Left cardiac atrium (tissue), 4 donors: Measurements from ENCODE around the gene CRYGB. TPM values are rescaled to one million over a fixed set of nuclear protein-coding genes. Genes with fewer than 3 reads are reported as not detected.
"Not testable (repeated sequence)": the region's sequence is repeated elsewhere in the genome, so short reads cannot be mapped to it uniquely, and the experiment has no call there.

ENCODE experiments used
- ATAC-seq, 2 donors: fragments of 200-7000 bp; cut with Tn5 transposase; one replicate each; pipeline ENCODE4 v1.9.1; 2020; ENCODE audit warnings: mild to moderate bottlenecking in 2 of 2, moderate library complexity in 2 of 2
- DNase-seq: peaks from one replicate; pipeline ENCODE4 v3.0.0-alpha.2; 2020
- intact Hi-C, 2 donors: fragments of 100-400 bp; cut with DNase I; formaldehyde crosslinking; loops; one replicate each; pipeline versions ENCODE4 v1.14.1 to v1.15.1; 2022 to 2023
- total RNA-seq, 2 donors: library from RNA; stranded (reverse); fragmentation: NEBNext Ultra II Directional; extraction: Animal tissue kit (Norgen Biotek cat#: 25700); gene quantifications; one replicate each; pipeline ENCODE4 v1.2.1, GENCODE V29; 2021
- donor health status: DM: no; HTN: yes; CAD: no.
- donor health status: DM: no; HTN: yes; CAD: no; lungs with severe emphysema.
- donor health status: DM: yes; HTN: yes; CAD: no.
- donor health status: Dilated cardiomyopathy.

The CRYGB gene
- total RNA-seq, 2 donors from 2014 or later, result not detected

DNA sequence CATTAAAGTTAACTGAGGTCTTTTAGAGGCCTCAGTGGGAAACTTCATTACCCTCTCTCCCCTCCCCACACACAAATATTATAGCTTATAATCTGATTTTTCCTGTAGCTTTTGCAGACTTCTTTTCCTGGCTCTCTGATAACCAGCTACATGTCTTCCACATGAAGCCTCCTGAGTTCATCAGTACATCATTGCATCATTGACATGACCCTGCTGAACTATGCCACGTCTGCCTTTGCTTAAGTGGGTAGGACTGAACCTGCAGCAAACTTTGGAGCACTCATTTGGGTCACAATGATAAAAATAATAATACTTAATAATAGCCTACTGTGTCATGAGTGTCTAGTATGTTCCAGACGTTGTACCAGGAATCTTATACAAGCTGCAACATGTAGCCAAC is 10.5 kb upstream of the CRYGB start:
- no peak for DNase-seq
- no peak for ATAC-seq
- intact Hi-C loops, result no loop called here

DNA sequence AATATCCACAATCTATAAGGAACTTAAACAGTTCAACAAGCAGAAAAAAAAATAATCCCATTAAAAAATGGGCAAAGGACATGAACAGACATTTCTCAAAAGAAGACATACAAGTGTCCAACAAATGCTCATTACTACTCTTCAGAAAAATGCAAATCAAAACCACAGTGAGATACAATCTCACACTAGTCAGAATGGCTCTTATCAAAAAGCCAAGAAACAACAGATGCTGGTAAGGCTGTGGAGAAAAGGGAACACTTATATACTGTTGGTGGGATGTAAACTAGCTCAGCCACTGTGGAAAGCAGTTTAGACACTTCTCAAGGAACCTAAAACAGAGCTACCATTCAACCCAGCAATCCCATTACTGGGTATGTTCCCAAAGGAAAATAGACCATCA is 7.2 kb upstream of the CRYGB start:
- DNase-seq (no peak), ATAC-seq (no peak)
- intact Hi-C loops, result no loop called here

DNA sequence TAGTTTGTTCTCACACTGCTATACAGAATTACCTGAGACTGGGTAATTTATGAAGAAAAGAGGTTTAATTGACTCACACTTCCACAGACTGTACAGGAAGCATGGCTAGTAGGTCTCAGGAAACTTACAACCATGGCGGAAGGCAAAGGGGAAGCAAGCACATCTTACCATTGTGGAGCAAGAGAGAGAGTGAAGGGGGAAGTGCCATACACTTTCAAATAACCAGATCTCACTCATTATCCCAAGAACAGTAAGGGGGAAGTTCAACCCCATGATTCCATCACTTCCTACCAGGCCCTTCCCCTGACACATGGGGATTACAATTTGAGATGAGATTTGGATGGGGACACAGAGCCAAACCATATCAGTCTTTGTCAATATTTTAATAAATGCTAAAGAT is 5.0 kb upstream of the CRYGB start:
- intact Hi-C loops, result no loop called here
- ATAC-seq (no peak), DNase-seq (no peak)

- DNase-seq, result no peak
- intact Hi-C loops, result no loop called here
- no peak for ATAC-seq
Measured at GRCh38 chr2:208150094-208150493, 4.1 kb upstream of the CRYGB start.

- DNase-seq, result no peak
- no peak for ATAC-seq
- intact Hi-C loops, result no loop called here
Measured at GRCh38 chr2:208148803-208149202, 2.8 kb upstream of the CRYGB start.

GRCh38 chr2:208147759-208148158 is 1.8 kb upstream of the CRYGB start:
- DNase-seq (no peak), ATAC-seq (peak in 1 of 2 donors; percentile 27)
- intact Hi-C loops, result no loop called here

DNA sequence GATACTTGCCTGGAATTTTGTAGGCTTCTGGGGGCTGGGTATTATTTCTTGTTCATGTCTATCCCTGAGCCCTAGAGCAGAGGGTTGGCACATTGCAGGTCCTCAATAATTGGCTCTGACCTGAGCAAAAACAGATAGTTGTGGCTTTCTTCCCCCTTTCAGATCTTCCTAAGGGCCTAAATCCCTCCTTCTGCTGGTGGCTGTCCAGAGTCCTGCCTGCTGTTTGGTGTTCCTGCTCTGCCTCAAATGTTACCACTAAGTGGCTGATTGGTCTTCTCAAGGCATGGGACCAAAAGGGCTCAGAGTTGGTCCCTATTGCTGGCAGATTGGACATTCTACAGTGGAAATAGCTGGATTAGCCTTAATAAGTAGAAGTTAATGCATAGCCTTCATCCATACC is 1.1 kb upstream of the CRYGB start:
- DNase-seq, result no peak
- intact Hi-C loops, result no loop called here
- ATAC-seq, result no peak

DNA sequence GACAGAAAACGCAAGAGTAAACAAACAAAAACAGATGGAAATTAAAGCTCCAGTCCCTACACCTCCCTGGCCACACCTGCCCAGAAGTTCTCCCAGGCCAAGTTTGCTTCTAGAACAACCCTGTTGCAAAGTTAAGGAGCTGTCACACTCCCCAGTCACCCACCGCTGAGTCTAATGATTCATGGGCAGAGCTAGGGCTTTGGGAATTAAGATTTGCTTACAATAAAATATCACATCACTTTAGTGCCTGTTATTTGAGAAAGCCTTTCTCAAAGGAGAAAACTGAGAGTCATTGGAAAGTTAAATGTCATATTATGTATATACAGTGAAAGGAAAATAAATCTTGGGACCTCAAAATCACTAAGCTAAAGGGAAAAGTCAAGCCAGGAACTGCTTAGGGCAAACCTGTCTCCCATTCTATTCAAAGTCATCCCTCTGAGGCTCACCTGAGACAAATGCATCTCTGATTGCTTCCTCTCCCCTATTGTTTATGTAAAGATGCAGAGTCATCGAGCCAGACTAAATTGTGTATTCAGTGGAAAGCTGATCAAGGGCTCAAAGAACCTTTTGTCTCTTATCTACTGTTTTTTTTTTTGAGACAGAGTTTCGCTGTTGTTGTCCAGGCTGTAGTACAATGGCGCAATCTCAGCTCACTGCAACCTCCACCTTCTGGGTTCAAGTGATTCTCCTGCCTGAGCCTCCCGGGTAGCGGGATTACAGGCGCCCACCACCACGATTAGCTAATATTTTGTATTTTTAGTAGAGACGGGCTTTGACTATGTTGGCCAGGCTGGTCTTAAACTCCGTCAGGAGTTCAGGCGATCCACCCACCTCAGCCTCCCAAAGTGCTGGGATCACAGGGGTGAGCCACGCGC is 2.8 kb downstream of the CRYGB start:
- ATAC-seq (no peak), DNase-seq (no peak)
- intact Hi-C loops, result no loop called here

GRCh38 chr2:208142240-208142924 is 3.6 kb downstream of the CRYGB start:
- no peak for ATAC-seq
- intact Hi-C loops, result no loop called here
- no peak for DNase-seq

DNA sequence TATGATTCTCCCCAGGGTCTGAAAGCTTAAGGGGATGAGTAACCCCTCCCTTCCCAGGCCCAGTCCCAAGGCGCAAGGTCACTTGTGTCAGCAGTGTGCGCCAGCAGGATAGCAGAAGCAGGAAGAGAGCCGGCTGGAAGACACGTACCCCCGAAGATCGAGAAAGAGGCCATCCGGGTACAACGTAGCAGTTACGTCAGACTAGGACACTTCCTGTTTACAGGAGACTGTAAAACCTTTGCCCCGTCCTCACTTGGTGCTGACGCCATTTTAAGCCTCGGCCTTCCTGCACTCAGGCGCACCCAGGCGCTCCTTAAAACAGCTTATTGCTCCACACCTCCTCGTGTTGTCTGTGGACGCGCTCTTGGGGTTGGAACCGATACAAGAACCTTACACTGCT is 6.5 kb downstream of the CRYGB start:
- DNase-seq (no peak), ATAC-seq (no peak)
- intact Hi-C loops, result no loop called here

GRCh38 chr2:208138334-208138733 is 7.6 kb downstream of the CRYGB start:
- DNase-seq, ATAC-seq, intact Hi-C loops: not testable (repeated sequence)

GRCh38 chr2:208136716-208137094 is 9.3 kb downstream of the CRYGB start:
- intact Hi-C loops, result no loop called here
- ATAC-seq (no peak), DNase-seq (no peak)

DNA sequence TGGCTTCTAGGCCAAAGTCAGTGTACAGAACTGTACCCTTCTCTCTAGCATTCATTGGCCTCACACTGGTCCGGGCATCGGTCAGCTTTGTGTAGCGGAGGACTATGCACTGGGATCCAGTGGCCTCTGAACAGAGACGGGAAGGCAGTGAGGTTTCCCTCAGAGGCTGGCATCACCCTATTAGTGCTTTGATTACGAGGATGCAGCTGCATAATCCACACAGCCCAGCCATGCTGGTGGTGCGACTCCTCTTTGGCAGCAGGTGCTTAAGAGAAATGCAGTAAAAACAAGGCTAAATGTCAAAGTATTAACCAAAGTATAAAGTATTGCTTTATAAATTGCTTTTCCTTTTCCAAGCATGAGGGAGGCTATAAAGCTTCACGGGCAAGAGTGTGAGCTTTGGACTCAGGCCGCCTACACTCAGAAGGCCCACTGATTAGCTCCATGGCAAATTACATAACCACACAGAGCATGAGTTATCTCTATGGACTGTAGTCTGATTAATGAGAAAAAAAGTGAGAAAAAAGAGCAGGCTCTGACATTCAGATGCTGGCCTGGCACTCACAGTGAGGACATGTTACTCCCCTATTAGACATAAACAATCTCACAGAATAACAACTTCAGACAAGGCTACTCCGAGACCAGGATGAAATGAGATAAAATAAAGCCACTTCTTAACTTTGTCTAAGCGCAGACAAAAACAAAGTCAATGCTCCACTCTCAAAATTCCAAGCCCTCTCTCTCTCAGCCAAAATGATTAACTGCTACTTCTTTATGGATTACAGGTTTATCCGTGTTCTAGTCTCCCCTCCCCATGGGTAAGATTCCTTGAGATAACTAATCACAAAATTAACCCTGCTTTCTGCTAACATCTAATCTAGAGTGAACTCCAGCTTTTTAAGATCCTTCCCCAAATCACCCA is 9.9 kb downstream of the CRYGB start:
- intact Hi-C loops, result no loop called here

DNA sequence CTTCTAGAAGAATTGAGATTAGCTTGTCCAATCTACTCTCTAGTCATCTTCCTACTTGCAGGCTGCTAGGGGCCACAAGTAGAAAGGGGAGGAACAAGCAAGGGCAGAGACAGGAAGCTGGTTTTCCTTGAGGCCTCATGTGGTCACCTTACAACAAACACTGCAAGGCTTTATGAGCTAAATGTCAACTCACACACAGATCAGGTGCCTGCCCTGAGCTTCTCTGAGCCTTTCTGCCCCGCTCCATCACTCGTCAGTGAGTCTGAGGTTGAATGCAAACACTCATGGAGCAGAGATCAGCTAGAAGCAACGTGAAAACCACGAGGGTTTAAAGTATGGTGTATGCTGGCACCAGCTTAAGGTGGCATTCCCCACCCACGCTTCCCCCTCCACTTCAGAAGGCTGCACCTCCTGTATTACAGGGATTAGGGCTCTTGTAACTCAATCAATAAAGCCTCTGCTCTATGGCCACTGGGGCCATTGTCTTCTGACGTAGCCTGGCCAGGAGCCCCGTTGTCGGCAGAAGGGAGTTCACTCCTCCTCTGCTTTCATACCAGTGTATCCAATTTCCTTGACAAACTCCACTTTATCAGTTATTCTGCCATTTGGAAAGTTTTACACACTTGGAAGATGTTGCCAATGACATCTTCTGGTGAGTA is 10.9 kb downstream of the CRYGB start:
- no peak for DNase-seq
- intact Hi-C loops, result no loop called here
- ATAC-seq, result no peak

More for the DNA sequence above, 9.9 kb downstream of the CRYGB start:
- ATAC-seq, result peak; percentile 84 to 90
- DNase-seq, result no peak

DNA sequence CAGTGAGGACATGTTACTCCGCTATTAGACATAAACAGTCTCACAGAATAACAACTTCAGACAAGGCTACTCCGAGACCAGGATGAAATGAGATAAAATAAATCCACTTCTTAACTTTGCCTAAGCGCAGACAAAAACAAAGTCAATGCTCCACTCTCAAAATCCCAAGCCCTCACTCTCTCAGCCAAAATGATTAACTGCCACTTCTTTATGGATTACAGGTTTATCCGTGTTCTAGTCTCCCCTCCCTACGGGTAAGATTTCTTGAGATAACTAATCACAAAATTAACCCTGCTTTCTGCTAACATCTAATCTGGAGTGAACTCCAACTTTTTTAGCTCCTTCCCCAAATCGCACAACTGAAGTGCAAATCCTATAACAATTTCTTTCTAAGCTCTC is 15.2 kb downstream of the CRYGB start:
- intact Hi-C loops, result no loop called here
- no peak for ATAC-seq
- no peak for DNase-seq

- intact Hi-C loops, result no loop called here
Measured at GRCh38 chr2:208129744-208130711, 15.9 kb downstream of the CRYGB start, which contains the start of gene CRYGC. Gene CRYGC (minus strand): TSS chr2:208129828. CDS start chr2:208129792, 36 bp downstream.

GRCh38 chr2:208128136-208128535 is 17.8 kb downstream of the CRYGB start:
- ATAC-seq (no peak), DNase-seq (no peak)
- intact Hi-C loops, result no loop called here

More at GRCh38 chr2:208129744-208130711, 15.9 kb downstream of the CRYGB start, which contains the start of gene CRYGC:
- ATAC-seq (no peak), DNase-seq (no peak)

- intact Hi-C loops, result no loop called here
- no peak for DNase-seq
- ATAC-seq, result no peak
Measured at GRCh38 chr2:208127090-208127489, 18.9 kb downstream of the CRYGB start.
